ENCODE measurements around the gene LRTM2. TPM values are rescaled to one million over a fixed set of nuclear protein-coding genes. Genes with fewer than 3 reads are reported as not detected.

The LRTM2 gene
- total RNA-seq, 2 experiments from 2014 or later = not detected

DNA sequence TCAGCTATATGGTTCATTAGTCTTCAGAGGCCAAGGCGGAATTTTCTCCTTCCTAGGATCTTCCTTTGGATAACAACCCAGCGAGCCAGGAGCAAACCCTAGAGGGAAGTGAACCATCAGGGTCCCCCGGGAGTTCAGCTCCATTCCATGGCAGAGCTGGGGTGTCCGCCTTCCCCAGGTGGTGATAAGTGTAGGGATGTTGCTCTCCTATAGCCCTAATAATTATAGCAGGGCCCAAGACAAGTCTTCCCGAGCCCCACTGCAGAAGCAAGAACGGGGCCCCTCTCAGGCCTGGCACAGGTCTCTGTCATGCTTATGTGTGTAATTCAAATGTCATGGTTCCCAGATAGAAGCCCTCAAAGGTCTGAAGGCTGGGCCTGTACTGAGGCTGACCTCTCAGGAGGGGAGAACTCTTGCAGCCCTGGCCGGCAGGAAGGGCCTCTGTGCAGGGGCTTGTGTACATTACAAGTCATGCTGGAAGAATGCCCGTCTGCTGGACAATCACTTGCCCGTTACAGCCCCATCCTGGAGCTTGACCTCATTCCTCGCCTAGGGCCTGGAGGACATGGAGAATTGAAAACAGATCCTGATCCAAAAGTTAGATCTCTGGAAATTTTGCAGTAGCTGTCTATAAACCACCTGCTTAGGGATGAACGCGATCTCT, 17.3 kb downstream of the LRTM2 start:
- CTCF ChIA-PET = interaction anchor here (0.7 kb wide), 1 partner anchor 102 kb away, joined by 3 read pairs; no protein-coding TSS in a partner anchor
- POLR2A ChIA-PET = no interaction called here

DNA sequence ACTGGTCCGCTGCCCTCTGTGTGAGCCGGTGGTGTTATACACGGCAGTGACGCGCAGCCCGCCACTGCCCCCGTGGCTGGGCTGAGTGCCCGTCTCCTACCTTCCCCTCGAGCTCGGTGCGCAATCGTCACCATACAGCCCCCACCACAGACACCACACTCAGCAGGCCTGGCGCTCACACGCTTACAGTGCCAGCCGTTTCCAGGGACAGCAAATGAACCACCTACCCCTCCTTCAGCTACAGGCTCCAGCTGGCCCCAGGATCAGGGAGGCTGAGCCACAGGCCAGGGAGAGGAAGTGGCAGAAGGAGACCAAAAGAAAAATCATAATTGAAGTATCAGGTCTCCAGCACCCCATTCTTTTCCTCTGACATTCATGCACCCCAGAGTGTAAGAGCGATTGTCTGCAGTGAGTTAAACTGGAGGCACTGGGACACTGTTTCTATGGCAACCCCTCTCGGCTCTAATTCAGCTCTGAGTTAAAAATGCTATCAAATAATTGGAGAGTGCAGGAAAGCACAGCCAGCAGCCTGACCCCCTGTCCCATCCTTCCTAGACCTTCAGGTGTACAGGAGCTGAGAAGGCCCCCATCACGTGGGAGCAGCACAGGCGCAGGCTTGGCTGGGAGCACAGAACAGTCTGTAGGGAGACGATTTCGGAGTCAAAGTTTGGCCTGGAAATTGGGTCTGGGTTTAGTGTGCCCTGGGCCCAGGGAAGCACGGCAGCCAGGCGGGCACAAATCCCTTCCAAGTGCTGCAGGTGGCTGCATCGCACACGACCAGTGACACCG, 18.0 kb downstream of the LRTM2 start:
- ChIA-PET POLR2A (no interaction called here), CTCF (no interaction called here)

DNA sequence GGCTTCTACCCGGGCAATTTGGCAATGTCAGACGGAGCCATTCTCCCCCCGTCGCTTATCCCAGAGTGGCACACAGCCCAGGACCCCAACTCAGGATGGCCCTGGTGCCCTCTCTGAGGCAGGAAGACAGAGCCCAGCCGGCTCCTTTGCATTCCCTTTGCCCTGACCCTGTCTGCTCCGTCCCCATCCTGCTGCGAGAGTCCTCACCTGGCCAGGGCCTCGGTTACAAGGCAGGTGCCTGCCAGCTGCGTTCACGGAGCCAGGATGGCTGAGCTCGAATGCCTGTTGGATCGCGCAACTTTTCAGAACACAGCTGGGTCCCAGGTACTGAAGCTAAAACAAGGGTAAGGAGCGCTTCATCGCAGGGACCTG, 18.6 kb downstream of the LRTM2 start:
- ChIA-PET CTCF (no interaction called here), POLR2A (no interaction called here)

DNA sequence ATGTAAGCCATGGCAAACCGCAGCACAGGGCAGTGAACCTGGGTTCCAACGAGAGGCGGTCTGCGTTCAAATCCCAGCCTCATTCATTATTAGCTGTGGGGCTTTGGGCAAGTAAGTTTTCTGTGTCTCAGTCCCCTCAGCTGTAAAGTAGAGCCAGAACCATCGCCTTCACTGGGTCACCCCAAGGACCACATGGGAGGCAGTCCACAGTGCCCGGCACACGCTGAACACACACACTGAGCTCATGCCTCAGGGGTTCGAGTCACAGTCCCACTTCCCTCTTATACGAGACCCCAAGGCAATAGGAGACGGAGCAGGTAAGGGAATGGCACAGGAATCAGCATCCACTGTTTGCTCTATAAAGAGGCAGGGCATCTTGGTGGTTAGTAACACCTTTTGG, 19.1 kb downstream of the LRTM2 start:
- CTCF ChIA-PET = no interaction called here

DNA sequence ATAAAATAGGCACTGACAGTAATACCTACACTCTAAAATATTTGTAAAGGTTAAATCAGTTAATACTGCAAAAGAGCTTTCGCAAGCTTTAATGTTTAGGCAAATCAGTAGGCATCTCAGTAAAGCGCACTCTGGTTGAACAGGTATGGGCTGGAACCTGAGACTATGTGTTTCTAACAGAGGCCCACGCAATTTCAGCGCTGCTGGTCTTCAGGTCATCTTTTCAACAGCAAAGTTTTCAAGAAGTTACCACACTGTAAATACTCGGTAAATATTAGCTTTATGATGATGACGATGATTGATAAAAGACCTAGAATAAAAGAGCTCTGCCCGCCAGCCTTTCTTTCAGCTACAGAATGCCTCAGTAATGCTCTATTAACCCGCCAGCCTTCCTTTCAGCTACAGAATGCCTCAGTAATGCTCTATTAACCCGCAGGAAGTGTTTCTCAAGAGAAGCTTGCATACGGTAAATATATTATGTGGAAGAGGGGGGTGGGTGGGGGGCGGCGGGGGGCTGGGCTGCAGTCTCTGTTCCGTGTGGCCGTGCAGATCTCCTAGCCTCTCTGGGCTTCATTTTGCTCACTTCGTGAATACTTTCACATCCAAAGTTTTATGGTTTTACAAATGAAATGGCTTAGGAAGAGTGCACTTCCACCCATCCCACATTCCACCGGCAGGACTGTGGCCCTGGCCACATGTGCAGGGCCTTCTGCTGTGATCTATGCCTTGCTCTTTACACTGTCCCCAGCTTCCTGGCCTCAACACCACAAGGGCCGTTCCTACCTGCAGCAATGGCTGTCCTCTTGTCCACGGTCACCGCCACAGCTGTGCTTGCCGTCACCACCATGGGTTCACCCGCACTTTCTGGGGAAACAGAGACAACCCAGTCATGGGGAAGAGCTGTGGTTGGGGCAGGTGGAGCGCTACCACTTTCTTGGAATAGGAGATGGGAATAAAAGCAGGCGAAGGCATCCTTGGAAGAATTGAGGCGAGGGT, 19.9 kb downstream of the LRTM2 start:
- POLR2A ChIA-PET = no interaction called here
- CTCF ChIA-PET = interaction anchor here (0.5 kb wide), 1 partner anchor 905 kb away, joined by 4 read pairs; no protein-coding TSS in a partner anchor

More for the DNA sequence above, 19.1 kb downstream of the LRTM2 start:
- POLR2A ChIA-PET = no interaction called here

DNA sequence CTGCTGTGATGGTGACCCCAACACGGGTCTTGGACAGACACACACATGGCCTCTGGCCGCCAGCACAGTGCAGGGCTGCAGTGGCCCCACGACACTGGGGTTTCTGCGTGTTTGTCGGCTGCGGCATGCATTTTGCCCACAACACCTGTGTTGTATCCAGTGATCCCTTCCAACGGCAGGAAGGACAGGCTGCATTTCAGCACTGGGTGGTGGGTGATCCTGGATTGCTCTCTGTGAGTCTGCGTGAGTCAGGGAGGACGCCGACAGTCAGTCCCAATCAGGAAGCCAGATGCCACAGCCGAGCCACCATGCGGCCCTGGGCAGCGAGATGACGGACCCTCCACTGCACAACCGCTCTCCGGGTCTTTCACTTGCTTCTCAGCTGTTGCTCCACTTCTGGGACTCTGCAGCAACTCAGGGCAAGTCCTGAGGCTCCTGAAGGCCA, 20.6 kb downstream of the LRTM2 start:
- CTCF ChIA-PET = no interaction called here
- POLR2A ChIA-PET = no interaction called here

DNA sequence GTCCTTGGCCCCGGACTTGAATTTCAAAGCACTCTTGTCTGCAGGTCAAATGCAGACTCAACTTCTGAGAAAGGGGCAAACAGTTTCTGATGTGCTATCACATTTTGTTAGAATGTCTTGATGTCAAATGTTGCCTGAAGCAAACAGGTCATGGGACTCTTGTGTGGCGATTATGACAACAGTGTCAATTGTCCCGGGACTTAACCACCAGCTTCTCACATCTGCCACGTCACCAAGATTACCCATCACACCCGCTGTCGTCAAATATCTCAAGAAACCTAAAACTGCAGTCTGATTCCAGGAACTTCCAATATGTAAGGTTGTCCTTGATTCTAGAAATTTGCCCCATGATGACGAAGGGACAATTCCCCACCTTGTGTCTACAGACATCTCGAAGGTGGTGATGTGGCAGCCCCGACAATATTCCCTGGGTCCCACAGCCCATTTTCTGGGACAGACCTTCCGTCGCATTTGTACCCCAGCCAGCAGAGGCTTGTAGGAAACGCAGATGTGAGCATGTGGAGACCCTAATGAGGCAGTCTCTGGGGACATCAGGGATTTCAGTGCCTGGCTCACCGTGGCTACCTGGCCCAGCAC, 21.3 kb downstream of the LRTM2 start:
- ChIA-PET CTCF (no interaction called here), POLR2A (no interaction called here)

DNA sequence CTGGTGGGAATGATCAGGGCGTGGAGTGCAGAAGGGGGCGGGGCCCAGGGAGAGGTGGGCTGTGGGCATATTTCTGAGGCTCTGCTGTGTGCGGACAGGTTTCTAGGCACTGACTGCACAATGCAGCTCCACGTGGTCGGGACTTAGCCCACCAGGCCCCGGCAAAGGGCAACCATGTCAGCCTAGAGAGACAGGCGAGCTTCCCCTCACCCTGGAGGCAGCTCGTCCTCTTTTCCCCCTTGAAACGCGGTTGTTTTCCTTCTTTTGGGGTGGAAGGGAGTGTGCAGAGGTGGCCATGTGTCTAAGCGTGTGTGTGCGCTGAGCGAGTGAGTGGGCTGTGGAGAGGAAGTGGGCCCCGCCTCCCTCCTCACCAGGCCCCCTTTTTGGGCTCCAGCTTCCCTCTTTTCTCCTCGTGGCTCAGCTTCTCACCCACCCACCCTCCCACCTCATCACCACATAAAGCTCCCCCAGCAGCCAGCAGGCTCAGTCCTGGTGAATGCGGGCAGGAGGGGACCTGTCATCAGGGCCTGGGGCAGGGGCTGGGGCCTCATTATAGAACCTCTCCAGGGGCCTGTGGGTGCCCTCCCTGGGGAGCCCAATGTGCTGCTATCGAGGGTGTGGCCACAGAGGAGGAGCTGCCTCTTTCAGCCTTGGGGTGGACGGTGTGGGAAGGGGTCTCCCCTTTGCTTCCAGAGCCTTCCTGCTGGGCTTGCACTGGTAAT, 22.0 kb downstream of the LRTM2 start:
- ChIA-PET CTCF (no interaction called here), POLR2A (no interaction called here)

DNA sequence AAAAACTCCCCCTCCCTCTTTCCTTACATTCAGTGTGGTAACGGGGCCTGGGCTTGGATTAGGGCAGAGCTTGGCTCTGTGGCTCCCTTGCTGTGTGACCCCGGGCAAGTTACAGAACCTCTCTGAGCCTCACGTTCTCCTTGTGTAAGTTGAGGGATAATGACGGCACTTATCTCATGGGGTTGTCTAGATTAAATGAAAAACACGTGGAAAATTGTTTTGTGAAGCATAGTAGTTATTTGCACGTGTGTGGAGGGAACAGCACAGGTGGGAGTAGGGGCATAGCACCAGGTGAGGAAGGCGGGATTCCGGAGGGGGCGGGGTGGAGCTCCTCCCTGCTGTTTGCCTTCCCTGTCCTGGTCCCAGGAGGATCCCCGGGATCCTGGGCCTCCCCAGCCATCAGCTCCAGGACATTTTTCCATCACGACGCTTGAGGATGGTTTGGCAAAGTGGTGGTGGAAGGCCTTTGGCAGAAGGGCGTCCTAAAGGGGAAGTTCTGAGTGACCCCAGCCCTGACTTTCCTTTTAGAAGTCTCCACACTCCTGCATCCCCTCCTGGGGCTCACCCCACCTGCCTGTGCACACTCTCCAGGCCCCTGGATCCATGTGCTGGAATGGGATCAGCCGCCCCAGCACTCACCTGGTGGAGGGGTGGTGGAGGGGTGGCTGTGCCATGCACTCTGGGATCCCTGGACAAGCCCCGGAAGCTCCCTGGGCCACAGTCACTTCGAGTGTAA, 22.7 kb downstream of the LRTM2 start:
- CTCF ChIA-PET = no interaction called here
- POLR2A ChIA-PET = no interaction called here

DNA sequence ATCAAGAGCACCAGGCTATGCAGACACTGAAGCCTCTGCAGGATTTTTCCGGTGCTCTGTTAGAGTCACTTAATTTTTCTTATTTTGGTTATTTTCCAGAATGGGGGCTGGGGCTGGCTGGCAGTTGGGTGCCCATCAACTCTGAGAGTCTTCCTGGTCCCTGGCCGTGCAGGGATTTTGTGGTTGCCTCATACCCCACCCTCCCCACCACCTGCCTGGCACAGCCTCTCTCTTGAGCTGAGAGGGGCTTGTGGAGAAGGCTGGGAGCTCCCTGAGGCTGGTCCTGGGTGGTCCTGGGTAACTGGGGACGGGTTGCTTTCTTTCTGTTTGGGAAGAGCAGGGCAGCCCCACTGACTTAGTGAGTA, 23.3 kb downstream of the LRTM2 start:
- CTCF ChIA-PET = no interaction called here
- POLR2A ChIA-PET = no interaction called here

DNA sequence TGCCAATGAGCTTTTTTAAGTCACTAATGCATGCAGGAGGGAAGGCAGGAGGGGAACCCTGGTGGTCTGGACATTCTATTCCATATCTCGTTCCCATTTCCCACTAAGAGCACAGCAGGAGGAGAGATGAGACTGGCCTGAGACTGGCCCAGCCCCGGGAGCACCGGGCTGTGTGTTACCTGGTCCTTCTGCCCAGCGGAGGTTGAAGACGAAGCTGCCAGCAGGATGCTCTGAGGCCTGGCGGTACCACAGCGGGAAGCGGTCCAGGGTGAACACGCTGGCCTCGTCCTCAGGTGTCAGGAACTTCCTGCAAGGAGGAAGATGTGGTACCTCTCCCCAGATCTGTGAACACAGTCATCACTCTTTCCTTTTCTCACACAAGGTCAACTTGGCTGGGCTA, 23.9 kb downstream of the LRTM2 start:
- ChIA-PET CTCF (no interaction called here), POLR2A (no interaction called here)

DNA sequence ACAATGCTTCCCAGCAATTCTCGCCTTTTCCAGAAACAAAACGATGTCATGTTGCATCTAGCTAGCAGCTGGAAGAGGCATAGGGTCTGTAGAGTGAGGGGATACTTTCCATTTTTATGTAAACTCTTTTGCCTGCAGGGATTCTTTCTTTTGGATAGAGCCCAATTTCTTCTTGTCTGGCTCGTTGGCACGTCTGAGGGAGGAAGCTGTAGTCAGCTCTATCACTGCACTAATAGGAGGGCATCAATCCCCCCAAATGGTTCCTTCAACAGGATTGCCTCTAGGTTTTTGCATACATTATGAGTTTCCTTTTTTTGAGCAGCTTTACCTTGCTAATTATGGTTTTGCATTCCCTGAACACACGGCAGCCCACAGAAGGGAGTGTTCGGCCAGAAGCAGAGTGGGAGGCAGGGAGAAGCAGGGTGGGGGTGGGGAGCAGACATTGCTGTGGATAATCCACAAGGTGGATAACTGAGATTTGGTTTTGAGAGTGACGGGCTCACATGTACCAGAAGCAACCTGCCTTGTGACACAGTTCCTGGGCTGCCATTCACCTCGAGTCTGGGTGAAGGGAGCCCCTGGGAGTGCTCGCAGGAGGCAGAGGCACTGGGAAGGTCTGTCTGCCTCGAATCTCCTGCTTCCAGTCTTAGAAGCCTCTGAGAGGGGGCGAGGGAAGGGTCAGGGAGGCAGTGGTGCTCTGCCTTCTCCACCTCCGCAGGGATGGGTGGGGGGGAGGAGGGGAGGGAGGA, 24.5 kb downstream of the LRTM2 start:
- POLR2A ChIA-PET = no interaction called here

DNA sequence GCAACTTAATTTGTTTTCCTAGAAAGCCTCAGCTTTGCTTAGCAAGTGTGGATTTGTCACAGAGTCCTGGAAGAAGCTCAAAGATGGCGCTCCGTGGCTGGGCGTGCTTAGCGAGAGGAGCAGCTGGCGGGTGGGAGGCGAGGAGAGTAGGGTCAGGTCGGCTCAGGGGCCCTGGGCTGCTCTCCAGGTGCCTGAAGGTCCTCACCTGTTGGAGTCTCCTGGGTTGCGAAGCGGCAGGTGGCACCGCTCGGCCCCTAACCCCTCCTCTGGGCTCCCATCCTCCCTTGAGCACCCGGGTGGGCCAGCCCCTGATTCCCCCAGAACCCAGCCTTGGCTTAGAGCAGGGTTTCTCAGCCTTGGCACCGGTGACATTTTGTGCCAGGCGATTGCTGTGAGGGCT, 25.1 kb downstream of the LRTM2 start:
- POLR2A ChIA-PET = no interaction called here
- CTCF ChIA-PET = no interaction called here

More for the DNA sequence above, 24.5 kb downstream of the LRTM2 start:
- CTCF ChIA-PET = no interaction called here

DNA sequence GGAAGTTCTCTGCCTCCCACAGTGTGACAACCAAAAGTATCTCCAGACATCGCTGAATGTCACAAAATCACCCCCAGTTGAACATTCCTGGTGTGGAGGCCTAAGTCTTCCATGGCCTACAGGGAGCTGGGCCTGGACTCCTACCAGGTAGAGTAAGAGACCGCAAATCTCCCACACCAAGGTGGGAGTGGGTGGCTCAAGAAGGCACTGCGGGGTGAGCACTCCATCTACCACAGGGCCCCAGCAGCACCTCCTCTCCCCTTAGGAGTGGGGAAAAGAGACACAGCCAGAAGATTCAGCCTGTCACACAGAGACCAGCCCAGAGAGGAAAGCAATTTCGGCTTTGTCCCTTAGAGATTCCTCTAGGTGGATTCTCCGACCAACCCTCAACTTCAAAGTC, 25.5 kb downstream of the LRTM2 start:
- ChIA-PET POLR2A (no interaction called here), CTCF (no interaction called here)

DNA sequence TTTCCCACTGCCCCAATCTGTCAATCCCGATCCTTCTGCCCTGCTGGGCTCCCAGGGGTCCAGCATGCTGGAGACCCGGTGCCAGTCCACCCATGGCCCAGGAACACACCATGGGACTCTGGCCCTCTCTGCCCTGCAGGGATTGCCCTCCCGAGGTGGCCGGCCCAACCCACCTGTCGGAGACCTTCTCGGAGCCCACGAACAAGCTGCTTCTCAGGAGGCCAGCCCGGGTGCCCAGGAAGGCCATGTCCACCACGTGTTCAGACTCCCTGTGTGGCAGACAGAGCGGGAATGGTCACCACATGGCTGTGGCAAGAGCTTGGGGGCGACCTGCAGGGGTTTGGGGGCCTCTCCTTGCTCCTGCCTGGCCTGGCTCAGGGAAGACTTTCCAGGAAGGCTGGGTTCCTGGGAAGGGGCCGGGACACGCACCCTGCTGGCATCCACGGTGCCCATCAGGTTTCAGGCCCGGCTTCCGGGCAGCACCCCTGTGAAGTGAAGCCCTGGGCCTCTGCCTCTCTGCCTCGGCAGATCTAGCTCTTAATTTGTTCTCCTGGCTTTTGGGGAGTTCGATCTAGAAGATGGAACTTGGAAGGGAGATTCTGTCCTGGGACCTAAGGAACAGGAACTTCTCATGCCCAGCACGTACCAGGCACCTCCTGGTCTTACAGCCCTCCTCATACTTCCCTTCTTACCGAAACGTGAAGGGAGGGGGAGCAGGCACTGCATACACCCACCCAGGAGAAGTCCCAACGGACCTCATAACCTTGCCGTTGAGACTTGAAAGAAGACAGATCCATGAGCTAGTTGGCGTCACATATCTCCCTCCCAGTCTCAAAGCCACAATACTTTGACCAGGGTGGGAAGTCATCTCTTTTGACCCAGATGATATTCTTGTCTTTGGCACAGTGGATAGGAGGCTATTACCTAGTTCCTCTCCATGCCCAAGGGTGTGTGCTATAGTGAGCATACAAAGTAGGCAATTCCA, 26.3 kb downstream of the LRTM2 start:
- CTCF ChIA-PET = no interaction called here
- POLR2A ChIA-PET = no interaction called here

DNA sequence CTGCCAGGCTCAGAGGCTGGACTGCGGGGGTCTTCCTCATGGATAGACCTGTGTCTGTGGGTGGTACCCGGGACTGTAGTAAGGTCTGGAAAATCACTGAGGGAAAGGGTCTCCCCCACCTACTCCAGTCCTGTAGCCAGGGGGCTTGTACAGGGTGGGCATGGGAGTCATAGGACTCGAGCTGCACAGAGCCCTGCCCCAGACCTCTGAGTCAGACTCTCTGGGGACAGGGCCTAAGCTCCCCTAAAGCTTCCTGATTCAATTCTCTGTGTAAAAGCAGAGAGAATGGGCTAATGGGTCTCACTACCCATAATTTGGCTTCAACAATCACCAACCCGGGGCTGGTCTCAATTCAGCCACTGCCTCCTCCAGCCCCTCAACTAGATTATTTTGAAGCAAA, 27.0 kb downstream of the LRTM2 start:
- ChIA-PET POLR2A (no interaction called here), CTCF (no interaction called here)

DNA sequence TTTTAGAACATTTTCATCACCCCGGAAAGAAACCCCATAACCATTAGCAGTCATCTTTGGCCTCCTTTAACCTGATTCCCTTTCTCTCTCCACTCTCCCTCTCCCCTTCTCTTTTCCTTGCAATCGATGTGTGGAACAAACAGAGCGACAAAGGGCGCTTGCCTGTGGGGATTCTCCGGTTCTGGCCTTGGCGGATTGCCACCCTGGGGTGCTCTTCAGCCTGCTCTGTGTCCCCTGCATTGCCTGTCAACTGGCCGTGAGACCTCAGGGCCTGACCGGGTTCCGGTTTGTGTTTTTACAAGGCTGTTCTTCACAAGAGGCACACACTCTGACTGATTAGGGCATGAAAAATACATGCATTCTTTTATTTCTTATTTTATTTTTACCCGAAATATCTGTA, 27.8 kb downstream of the LRTM2 start:
- ChIA-PET CTCF (no interaction called here), POLR2A (no interaction called here)
